HG02678 (cell line): Measurements from ENCODE around the gene SLC4A3.
A peak's percentile ranks its signal among the peaks of the same experiment; 100 is the strongest.
"Not testable (repeated sequence)": the region's sequence is repeated elsewhere in the genome, so short reads cannot be mapped to it uniquely, and the experiment has no call there.

ENCODE experiments used
- ATAC-seq: cut with Tn5 transposase; IDR thresholded peaks from one replicate; pipeline ENCODE4 v1.9.1; 2021; ENCODE audit warnings: mild to moderate bottlenecking, moderate library complexity; ENCODE audit not compliant: unreplicated experiment

Gene SLC4A3

DNA sequence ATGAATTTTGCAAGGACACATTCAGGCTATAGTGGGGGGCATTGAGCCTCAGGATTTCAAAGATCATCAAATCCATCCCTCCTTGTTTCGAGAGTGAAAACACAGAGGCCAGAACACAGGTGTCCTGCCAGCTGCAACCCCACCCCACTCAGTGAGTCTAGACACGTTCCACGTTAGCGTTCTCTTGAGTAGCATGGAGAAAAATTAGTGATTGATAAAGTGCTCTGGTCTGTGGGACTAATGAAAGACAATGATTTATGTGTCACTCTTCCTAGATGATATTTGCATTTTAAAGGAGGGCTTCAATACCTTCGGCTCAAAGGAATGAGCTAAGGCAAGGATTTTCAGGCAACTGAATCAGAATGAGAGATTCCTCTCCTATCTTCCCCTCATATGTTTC lies 43.8 kb downstream of the SLC4A3 start:
- no peak for ATAC-seq

DNA sequence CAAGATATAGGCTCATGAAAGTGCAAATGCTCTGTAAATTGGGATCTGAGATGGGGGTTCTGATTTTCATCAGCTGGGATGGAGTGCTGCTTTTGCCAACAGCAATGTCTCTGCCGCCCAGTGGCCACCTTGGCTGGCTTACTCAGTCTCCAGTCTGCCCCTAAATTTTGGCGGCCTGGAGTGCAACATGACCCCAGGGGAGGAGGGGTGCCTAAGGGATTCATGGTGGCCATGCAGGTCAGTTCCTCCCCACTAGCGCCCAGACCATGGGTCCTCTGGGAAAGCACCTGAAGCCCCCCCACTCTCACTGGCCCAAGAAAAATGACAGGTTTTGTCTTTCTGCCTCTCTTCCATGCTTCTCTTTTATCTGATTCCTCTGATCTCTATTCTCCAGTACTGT lies 45.0 kb downstream of the SLC4A3 start:
- no peak for ATAC-seq

DNA sequence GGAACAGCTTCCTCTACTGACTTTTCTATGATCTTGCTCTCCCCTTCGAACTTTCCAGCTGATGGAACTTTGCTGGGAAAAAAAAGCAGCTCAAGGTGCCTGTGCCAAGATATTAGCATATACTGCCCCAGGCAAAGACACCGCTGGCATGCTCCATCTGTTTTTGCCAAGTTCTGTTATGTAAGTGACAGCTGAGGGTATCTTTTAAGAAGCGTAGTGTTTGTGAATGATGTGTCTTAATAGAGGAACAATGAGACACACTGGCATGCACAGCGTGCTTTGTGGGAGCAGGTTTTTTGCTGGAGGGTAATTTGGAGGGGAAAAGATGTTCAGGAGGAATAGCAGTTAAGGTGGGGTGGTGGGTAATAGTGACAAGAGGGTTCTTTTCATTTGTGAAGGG lies 47.8 kb downstream of the SLC4A3 start:
- no peak for ATAC-seq

DNA sequence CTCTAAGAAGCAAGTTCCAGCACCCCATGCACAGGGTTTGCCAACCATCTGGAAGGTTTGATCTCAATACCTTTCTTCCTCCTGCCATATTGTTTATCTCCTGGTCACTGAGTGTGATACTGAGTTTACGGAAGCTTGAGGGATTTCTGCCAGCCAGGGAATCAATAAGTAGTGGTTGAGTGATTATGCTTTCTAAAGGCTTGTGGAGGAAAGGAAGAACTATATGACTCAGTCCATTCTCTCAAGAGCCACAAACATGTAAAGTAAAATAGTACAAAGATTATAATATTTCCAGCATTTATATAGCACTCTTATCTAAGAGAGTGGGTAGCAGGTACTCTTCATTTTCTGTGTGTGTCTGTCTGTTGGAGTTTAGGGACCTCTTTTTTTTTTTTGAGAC lies 49.2 kb downstream of the SLC4A3 start:
- ATAC-seq, result no peak

DNA sequence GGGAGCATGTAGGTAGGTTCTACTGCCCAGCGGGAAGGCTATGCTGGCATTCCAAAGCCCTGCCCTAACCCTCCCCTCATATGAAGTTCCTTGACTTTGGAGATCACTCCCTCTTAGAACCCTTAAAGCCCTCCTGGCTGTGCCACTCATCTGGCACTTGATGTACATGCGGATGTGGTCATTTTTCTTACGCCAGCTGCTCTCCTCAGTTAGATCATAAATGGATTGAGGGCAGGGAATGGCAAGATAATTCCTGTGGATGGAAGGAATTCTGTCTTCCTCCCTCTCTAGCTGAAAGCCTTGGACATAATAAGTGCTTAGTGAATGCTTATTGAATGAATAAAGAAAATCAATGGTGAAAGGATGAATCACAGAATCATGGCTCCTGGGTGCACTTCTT lies 51.6 kb downstream of the SLC4A3 start:
- no peak for ATAC-seq

DNA sequence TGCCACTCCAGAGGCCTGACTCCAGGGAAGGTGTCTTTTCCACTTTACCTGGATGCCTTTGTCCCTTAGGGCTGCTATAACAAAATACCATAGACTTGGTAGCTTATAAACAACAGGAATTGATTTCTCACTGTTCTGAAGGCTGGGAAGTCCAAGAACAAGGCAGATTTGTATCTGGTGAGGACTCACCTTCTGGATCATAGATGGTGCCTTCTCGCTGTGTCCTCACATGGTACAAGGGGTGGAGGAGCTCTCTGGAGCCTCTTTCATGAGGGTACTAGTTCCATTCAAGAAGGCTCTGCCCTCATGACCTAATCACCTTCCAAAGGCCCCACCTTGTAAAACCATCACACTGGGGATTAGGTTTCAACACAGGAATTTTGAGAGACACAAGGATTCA lies 52.1 kb downstream of the SLC4A3 start:
- ATAC-seq, result no peak

DNA sequence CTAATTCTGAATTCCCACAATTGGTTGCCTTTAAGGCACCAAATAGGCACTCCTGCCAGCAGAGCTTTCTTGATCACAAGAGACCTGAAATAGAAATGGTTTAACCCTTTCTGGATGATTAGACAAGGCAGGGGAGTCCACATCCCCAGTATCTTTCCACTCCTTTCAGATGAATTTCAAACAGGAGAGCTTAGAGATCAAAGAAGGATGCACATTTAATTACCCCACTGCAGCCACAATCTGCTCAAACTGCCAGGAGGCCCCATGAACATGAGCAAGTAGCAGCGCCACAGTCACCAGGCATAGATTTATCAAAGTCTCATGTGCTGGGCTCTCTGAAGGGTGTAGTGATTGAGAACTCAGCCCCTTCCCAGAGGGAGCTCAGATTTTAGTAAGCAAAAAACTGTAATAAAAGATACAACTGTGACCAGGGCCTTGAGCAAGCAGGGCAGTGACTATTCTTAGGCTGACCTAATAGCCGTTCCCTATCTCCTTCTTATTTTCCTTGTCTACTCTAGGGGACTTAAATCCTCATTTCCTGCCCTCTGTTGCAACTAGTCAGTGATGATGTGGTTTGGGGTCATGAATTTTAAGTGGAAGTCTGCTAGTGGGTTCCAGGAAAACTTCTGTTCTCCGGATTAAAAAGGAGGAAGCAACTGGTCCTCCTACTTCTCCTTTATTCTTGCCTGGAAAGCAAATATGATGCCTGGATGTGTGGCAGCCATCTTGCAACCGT lies 53.7 kb downstream of the SLC4A3 start:
- no peak for ATAC-seq

DNA sequence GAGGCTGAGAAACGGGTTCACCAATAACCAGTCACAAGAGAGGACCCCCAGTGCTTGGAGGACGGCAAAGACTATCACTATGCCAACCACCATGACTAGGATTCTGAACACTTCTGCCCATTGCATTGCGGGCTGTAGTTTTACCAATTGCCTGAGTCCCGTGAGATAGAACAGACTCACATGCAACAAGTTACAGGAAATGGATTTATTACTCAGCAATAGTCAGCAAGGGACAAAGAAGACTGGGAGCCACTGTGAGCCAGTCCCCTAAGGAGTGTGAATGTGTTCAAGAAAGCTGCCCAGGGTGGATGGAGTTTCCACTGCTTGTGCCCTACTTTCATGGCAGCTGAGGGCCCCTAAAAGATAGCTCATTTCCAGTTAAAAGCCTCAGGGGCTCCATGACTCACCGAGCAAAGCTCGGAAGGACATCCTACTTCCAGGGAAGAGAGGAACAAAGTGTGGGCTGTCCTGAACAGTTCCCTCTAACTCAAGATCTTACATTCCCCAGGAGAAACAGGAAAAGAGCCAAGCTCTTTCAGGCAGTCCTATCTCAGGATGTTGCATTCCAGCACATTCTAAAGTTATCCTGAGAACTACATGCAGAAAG lies 54.4 kb downstream of the SLC4A3 start:
- no peak for ATAC-seq

DNA sequence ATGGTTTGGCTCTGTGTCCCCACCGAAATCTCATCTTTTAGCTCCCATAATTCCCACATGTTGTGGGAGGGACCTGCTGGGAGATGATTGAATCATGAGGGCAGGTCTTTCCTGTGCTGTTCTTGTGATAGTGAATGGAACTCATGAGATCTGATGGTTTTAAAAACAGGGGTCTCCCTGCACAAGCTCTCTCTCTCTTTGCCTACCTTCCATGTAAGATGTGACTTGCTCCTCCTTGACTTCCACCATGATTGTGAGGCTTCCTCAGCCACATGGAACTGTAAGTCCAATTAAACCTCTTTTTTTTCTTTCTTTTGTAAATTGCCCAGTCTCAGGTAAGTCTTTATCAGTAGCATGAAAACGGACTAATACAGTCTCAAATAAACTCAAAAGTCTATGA lies 56.0 kb downstream of the SLC4A3 start:
- not testable (repeated sequence) for ATAC-seq

DNA sequence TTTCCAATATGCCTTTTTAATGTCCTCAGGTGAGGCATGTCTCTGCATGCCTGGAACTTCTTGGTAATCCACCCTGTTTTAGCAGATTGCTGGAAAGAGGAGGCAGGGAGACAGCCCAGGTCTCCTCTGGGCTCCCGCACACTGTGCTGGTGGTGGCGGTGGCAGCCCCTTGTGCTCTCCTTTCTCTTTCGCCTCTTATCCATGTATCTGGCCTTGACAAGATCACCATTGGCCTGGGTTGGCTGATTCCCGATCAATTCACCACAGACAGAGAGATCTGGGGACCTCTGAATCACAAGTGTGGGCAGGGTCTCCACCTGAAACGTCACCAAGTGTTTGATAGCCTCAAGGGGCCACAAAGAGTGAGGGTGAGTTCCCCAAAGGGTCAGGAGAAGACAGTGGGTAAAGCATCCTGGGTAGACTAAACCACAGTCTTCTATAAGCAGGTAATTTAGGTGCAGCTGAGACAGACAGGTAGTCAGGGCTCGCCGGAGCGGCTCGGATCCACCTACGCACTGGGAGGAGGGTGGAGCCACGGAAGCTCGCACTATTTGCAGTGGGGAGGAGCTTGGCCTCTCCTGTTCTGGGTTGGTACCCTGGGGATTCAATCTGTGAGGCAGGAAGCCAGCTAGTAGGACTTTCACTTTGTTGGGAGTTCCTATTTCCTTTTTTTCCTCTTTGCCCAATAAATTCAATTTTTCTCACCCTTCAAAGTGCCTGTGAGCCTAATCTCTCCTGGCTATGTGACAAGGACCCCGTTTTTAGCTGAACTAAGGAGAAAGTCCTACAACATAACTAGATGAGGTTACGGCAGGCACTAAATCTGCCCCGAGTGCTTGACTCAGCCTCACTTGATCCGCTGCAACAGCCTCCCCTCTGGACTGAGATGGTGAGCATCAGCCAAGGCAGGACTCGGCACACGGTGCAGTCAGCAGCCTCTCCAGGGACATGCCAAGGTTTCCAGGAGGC lies 57.6 kb downstream of the SLC4A3 start:
- ATAC-seq, result peak; percentile 97

DNA sequence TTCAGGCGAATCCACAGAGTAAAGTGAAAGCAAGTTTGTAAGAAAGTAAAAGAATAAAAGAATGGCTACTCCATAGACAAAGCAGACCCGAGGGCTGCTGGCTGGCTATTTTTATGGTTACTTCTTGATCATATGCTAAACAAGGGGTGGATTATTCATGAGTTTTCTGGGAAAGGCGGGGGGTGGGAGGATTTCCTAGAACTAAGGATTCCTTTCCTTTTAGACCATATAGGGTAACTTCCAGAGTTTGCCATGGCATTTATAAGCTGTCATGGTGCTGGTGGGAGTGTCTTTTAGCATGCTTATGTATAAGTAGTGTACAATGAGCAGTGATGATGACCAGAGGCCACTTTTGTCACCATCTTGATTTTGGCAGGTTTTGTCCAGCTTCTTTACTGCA lies 59.8 kb downstream of the SLC4A3 start:
- no peak for ATAC-seq

DNA sequence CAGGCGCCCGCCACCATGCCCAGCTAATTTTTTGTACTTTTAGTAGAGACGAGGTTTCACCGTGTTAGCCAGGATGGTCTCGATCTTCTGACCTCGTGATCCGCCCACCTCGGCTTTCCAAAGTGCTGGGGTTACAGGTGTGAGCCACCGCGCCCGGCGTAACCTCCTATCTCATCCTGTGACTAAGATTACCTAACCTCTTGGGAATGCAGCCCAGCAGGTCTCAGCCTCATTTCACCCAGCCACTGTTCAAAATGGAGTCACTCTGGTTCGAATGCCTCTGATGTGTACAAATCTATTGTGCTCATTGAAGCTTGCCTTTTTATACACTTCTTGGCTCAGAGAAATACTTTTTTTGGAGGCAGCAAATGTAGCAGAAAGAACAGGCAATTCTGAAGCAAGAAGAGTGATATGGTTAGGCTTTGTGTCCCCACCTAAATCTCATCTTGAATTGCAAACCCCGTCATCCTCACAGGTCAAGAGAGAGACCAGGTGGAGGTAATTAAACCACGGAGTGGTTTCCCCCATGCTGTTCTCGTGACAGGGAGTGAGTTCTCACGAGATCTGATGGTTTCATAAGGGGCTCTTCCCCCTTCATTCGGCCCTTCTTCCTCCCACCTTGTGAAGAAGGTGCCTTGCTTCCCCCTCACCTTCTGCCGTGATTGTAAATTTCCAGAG lies 60.6 kb downstream of the SLC4A3 start:
- no peak for ATAC-seq

DNA sequence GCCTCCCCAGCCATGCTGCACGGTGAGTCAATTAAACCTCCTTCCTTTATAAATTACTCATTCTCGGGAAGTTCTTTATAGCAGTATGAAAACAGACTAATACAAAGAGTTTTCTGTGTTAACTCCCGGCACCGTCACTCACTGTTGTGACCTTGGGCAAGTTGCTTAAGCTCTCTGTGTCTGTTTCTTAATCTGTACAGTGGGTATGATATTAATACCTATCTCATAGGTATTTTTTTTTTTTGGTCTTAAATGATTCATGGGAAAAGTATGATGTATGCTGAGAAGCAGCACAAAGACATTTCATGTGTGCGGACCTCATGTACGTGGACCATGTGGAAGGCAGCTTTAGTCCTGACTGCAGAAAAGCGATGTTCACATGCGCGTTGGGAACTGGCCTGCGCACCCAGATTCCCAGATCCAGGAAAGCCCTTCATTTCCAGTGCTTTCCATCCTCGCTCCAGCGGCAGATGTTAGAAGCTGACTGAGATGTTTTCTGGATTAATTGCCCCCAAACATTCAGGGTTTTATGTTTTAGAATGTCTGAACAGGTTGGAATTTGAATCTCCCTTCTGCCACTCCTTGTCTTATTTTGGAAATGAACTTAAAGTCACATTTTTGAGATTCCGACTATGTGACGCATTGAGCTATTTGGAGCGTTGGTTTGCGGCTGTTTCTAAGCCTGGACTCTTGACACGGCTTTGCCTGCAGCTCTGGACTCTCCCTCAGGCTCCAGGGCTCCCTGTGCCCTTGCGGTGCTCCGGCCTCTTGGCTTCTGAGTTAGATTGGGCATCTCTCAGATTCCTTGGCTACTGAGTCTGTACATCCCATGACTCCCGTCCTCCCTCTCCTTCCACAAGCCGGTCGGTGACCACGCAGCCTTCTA lies 61.4 kb downstream of the SLC4A3 start:
- no peak for ATAC-seq

DNA sequence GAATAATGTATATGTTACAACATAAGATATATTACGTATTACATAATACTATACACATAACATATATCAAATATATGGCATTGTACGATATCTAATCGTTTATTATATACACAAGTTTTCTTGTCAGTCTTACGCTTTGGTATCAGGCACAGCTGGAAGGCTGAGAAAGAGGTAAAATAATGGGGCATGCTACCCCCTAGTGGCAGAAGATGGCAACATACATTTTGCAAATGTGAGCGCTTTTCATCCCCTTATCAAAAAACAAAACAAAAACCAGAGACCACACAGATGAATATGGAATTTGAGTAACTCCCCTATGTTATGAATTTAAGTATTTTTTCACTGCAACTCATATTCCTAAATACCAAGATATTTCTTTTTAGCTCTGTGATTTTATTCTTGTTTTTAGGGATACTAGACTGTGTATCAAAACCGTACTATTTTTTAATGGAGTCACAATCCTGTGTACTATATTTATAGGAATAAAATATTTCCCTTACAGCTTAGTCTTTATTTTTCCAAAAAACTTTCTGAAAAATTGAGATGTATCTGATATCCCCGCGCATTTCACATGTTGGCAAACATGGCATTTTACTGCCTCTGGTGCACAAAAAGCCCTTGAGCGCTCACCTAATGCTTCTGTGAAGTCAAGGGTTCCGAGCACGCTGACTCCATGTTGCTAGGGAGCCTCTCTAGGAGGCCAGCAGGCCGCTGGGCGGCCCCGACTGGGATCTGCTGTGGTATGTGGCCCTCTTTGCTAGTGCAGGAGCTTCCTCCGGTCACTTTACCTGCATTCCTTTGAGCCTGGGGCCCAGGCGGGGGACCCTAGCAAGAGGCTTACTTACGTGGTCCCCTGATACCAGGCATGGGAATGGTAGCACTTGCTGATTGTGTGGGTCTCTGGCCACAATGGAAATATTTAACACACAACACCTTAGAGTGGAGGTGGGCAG lies 62.5 kb downstream of the SLC4A3 start:
- peak; percentile 35 for ATAC-seq

DNA sequence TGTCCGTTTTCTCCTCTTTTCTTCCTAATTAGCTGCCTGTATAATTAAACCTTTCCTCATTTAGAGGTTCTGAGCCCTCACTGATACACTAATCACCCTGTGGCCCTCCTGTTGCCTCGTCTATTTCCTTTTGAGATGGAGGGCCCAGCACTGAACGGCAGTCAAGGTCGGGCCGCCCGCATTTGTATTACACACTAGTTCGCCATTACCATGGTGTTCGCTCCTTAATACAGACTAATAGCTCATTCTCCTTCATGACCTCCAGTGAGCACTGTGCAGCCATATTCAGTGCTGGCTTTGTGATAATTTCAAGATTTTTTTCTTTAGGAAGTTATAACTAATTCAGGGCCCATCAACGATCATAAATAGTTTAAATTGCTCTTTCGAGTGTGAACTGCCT lies 64.1 kb downstream of the SLC4A3 start:
- no peak for ATAC-seq
